ENCODE data around the gene KDM4B. TPM values are rescaled to one million over a fixed set of nuclear protein-coding genes. Genes with fewer than 3 reads are reported as not detected.

Gene KDM4B
- total and polyA plus RNA-seq, 9 of the 15 experiments (the other 6 are each of a cell fraction or from before 2014, with no cell fraction given), result 0.21 to 29.9 (median 7.3) TPM

DNA sequence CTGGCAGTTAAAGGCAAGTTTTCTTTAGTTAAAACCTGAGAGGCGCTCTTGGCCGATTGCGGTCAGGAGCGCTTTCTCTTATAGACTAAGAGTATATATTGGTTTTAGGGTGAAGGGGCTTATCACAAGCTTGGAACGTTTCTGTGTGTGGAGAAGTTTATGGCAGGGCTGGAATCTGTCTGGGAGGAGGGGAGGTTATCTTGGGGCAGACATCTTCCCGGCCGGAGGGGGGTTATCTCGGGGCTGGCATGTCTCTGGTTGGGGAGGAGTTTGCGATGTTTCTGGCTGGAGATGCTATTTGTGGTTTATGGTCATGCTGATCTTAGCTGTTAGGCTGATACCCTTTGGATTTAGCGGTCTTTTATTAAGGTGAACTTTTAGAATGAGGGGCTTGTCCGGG lies 18.3 kb downstream of the KDM4B start (continued):
- TF ChIP-seq, protein P1, sequence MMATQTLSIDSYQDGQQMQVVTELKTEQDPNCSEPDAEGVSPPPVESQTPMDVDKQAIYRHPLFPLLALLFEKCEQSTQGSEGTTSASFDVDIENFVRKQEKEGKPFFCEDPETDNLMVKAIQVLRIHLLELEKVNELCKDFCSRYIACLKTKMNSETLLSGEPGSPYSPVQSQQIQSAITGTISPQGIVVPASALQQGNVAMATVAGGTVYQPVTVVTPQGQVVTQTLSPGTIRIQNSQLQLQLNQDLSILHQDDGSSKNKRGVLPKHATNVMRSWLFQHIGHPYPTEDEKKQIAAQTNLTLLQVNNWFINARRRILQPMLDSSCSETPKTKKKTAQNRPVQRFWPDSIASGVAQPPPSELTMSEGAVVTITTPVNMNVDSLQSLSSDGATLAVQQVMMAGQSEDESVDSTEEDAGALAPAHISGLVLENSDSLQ (IDR thresholded peaks at IDR 0.05), result peak; percentile 12; the same call in 1 of the 2 replicates
- TF ChIP-seq GTF2E2 (tag; IDR thresholded peaks at IDR 0.05) (no peak), DPF2 (IDR thresholded peaks at IDR 0.05) (peak; percentile 49; the same call in 1 of the 2 replicates), MEIS2 (IDR thresholded peaks at IDR 0.05; ENCODE audit: partially characterized antibody) (peak; percentile 20), JUN (IDR thresholded peaks at IDR 0.05; ENCODE audit: borderline replicate concordance, low read depth, low read length) (no peak), JUN (CRISPR knock-in tag; IDR thresholded peaks at IDR 0.05; ENCODE audit: borderline replicate concordance) (no peak), NCOR1 (IDR thresholded peaks at IDR 0.05) (peak; percentile 78), ZNF263 (CRISPR knock-in tag; IDR thresholded peaks at IDR 0.05; ENCODE audit: borderline replicate concordance) (peak; percentile 24; the same call in 1 of the 2 replicates), TBL1XR1 (IDR thresholded peaks at IDR 0.05; ENCODE audit: low read length in 2 of 2) (peak in 1 of 2 experiments; percentile 14; a peak in 1 of 4 replicates), CBFA2T3 (IDR thresholded peaks at IDR 0.05) (peak; percentile 78), MAZ (CRISPR knock-in tag; conservative IDR thresholded peaks at IDR 0.05 in 1 of 2, IDR thresholded peaks at IDR 0.05 in 1 of 2) (0 out of 4 replicates have a peak, but pooled peaks of 1 of the 2 experiments have one; percentile 16), TAL1 (IDR thresholded peaks at IDR 0.05) (peak; percentile 47), ATF1 (CRISPR knock-in tag; IDR thresholded peaks at IDR 0.05) (no peak), ATF1 (tag; IDR thresholded peaks at IDR 0.05) (no peak), MTA1 (IDR thresholded peaks at IDR 0.05; ENCODE audit: borderline replicate concordance) (0 out of 2 replicates have a peak, but pooled peaks have one; percentile 41), HDAC1 (IDR thresholded peaks at IDR 0.05) (peak in 1 of 2 experiments; percentile 45; a peak in 1 of 4 replicates), SMARCA4 (IDR thresholded peaks at IDR 0.05) (0 out of 2 replicates have a peak, but pooled peaks have one; percentile 27), EZH2 (IDR thresholded peaks at IDR 0.05; ENCODE audit: borderline replicate concordance, low read depth, low read length) (no peak), CBFA2T2 (conservative IDR thresholded peaks at IDR 0.05) (peak; percentile 56), ESRRB (CRISPR knock-in tag; IDR thresholded peaks at IDR 0.05; ENCODE audit: borderline replicate concordance) (no peak), SOX6 (IDR thresholded peaks at IDR 0.05) (peak; percentile 22; the same call in 1 of the 2 replicates), ZNF780A (CRISPR knock-in tag; IDR thresholded peaks at IDR 0.05) (no peak)
- TF ChIP-seq, protein P2, sequence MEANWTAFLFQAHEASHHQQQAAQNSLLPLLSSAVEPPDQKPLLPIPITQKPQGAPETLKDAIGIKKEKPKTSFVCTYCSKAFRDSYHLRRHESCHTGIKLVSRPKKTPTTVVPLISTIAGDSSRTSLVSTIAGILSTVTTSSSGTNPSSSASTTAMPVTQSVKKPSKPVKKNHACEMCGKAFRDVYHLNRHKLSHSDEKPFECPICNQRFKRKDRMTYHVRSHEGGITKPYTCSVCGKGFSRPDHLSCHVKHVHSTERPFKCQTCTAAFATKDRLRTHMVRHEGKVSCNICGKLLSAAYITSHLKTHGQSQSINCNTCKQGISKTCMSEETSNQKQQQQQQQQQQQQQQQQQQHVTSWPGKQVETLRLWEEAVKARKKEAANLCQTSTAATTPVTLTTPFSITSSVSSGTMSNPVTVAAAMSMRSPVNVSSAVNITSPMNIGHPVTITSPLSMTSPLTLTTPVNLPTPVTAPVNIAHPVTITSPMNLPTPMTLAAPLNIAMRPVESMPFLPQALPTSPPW (CRISPR knock-in tag; IDR thresholded peaks at IDR 0.05), result peak; percentile 71
